OCI-M2 (cell line): ENCODE results near the gene WFIKKN1.
A peak's percentile ranks its signal among the peaks of the same experiment; 100 is the strongest.

Experiments
- DNase-seq: peaks from one replicate; lab custom pipeline; 2025; ENCODE audit not compliant: unreplicated experiment; lab: John Stamatoyannopoulos, UW

WFIKKN1 gene

GRCh38 chr16:635573-636205 is 4.9 kb downstream of the WFIKKN1 start:
- DNase-seq: no peak

GRCh38 chr16:636206-637080 is 5.7 kb downstream of the WFIKKN1 start, which contains the start of gene METTL26:
TSS of gene METTL26 (minus strand) at chr16:636305. CDS start at chr16:636290, 15 bp downstream.
- DNase-seq: peak; percentile 67

- DNase-seq: no peak
Measured at GRCh38 chr16:637081-638018, 6.6 kb downstream of the WFIKKN1 start.

- DNase-seq: no peak
Measured at GRCh38 chr16:638034-638543, 7.3 kb downstream of the WFIKKN1 start.

GRCh38 chr16:638836-639235 is 8.1 kb downstream of the WFIKKN1 start:
- DNase-seq: no peak

- no peak for DNase-seq
Measured at GRCh38 chr16:640614-641013, 9.8 kb downstream of the WFIKKN1 start.

GRCh38 chr16:641326-642188 is 10.8 kb downstream of the WFIKKN1 start, which contains the start of gene MCRIP2:
TSS of gene MCRIP2 (plus strand) at chr16:641828. CDS start at chr16:641992, 164 bp downstream.
- peak; percentile 19 for DNase-seq

- no peak for DNase-seq
Measured at GRCh38 chr16:642189-643049, 11.6 kb downstream of the WFIKKN1 start.

- DNase-seq: no peak
Measured at GRCh38 chr16:643050-643368, 12.2 kb downstream of the WFIKKN1 start.

- DNase-seq: no peak
Measured at GRCh38 chr16:644556-644955, 13.8 kb downstream of the WFIKKN1 start.

GRCh38 chr16:645852-646678 is 15.3 kb downstream of the WFIKKN1 start:
- DNase-seq: no peak

- DNase-seq: no peak
Measured at GRCh38 chr16:646679-647172, 15.9 kb downstream of the WFIKKN1 start.

- DNase-seq: no peak
Measured at GRCh38 chr16:647173-647902, 16.6 kb downstream of the WFIKKN1 start.

GRCh38 chr16:648071-648780 is 17.4 kb downstream of the WFIKKN1 start:
- DNase-seq: no peak

- DNase-seq: no peak
Measured at GRCh38 chr16:648781-649589, 18.2 kb downstream of the WFIKKN1 start, which contains the start of gene WDR90. TSS of gene WDR90 (plus strand) at chr16:649365. CDS start at chr16:649417, 52 bp downstream.

GRCh38 chr16:649631-650030 is 18.8 kb downstream of the WFIKKN1 start:
- DNase-seq: no peak
